ENCODE data around the gene STIP1. TPM values are rescaled to one million over a fixed set of nuclear protein-coding genes. Genes with fewer than 3 reads are reported as not detected.

The STIP1 gene
- total RNA-seq, 1 donor from 2014 or later: 108 TPM

- Mint-ChIP-seq H3K36me3 (ENCODE audit: low read depth) (no peaks in the 10 kb centered on the region), H3K9me3 (ENCODE audit: low read depth) (no peaks in the 10 kb centered on the region), H3K4me1 (ENCODE audit: low read depth) (peaks cover 34% of the 10 kb centered on the region), H3K27ac (ENCODE audit: unreplicated experiment) (no peak overlapping the region), H3K27me3 (ENCODE audit: low read depth) (no peaks in the 10 kb centered on the region), H3K4me3 (ENCODE audit: unreplicated experiment) (no peak overlapping the region)
- DNase-seq (ENCODE audit: low spot score): no peak
- TF ChIP-seq, protein P1, sequence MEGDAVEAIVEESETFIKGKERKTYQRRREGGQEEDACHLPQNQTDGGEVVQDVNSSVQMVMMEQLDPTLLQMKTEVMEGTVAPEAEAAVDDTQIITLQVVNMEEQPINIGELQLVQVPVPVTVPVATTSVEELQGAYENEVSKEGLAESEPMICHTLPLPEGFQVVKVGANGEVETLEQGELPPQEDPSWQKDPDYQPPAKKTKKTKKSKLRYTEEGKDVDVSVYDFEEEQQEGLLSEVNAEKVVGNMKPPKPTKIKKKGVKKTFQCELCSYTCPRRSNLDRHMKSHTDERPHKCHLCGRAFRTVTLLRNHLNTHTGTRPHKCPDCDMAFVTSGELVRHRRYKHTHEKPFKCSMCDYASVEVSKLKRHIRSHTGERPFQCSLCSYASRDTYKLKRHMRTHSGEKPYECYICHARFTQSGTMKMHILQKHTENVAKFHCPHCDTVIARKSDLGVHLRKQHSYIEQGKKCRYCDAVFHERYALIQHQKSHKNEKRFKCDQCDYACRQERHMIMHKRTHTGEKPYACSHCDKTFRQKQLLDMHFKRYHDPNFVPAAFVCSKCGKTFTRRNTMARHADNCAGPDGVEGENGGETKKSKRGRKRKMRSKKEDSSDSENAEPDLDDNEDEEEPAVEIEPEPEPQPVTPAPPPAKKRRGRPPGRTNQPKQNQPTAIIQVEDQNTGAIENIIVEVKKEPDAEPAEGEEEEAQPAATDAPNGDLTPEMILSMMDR (IDR thresholded peaks at IDR 0.05): no peak
Measured at GRCh38 chr11:64249563-64250414, 63.8 kb downstream of the STIP1 start.

- Mint-ChIP-seq H3K27ac (ENCODE audit: unreplicated experiment) (no peak overlapping the region), H3K4me1 (ENCODE audit: low read depth) (peaks cover 30% of the 10 kb centered on the region), H3K27me3 (ENCODE audit: low read depth) (no peaks in the 10 kb centered on the region), H3K36me3 (ENCODE audit: low read depth) (no peaks in the 10 kb centered on the region), H3K4me3 (ENCODE audit: unreplicated experiment) (peak overlapping the region; percentile 77), H3K9me3 (ENCODE audit: low read depth) (no peaks in the 10 kb centered on the region)
- DNase-seq (ENCODE audit: low spot score): no peak
- TF ChIP-seq, protein P1 (IDR thresholded peaks at IDR 0.05): no peak
Measured at GRCh38 chr11:64250415-64251015, 64.5 kb downstream of the STIP1 start.

GRCh38 chr11:64251016-64251752 is 65.2 kb downstream of the STIP1 start, which contains the start of gene PLCB3:
Gene PLCB3, plus strand, starts transcription at chr11:64251530. Its CDS starts 120 bp downstream, at chr11:64251650.
- H3K4me1 Mint-ChIP-seq (ENCODE audit: low read depth): peaks cover 30% of the 10 kb centered on the region
- peak within 1 kb of the TSS; percentile 91 for H3K4me3 Mint-ChIP-seq (ENCODE audit: unreplicated experiment)
- peaks cover under 1% of the 10 kb centered on the region for H3K36me3 Mint-ChIP-seq (ENCODE audit: low read depth)
- no peak for DNase-seq (ENCODE audit: low spot score)
- no peaks in the 10 kb centered on the region for H3K27me3 Mint-ChIP-seq (ENCODE audit: low read depth)
- H3K9me3 Mint-ChIP-seq (ENCODE audit: low read depth): no peaks in the 10 kb centered on the region
- peak within 1 kb of the TSS; percentile 75 for H3K27ac Mint-ChIP-seq (ENCODE audit: unreplicated experiment)
- TF ChIP-seq, protein P1 (IDR thresholded peaks at IDR 0.05): peak; percentile 87

GRCh38 chr11:64251753-64252002 is 65.7 kb downstream of the STIP1 start:
- Mint-ChIP-seq H3K36me3 (ENCODE audit: low read depth) (peaks cover 3% of the 10 kb centered on the region), H3K27me3 (ENCODE audit: low read depth) (no peaks in the 10 kb centered on the region), H3K4me1 (ENCODE audit: low read depth) (peaks cover 30% of the 10 kb centered on the region), H3K9me3 (ENCODE audit: low read depth) (no peaks in the 10 kb centered on the region), H3K27ac (ENCODE audit: unreplicated experiment) (peak overlapping the region; percentile 75), H3K4me3 (ENCODE audit: unreplicated experiment) (peak overlapping the region; percentile 91)
- TF ChIP-seq, protein P1 (IDR thresholded peaks at IDR 0.05): no peak
- DNase-seq (ENCODE audit: low spot score): no peak
